Muscle of arm (tissue), 12 donors: ENCODE data around the gene MSMP. TPM values are rescaled to one million over a fixed set of nuclear protein-coding genes. Genes with fewer than 3 reads are reported as not detected.

Source experiments
- DNase-seq: peaks from one replicate; pipeline ENCODE4 v3.0.0-alpha.2; 2013
- polyA plus RNA-seq, 12 donors: library from polyadenylated mRNA; unstranded; fragments of 120-200 nt; gene quantifications; one replicate each; pipeline ENCODE4 v1.2.1, GENCODE V29; 2013; ENCODE audit not compliant: insufficient read length in 12 of 12

The MSMP gene
- polyA plus RNA-seq, 12 donors = 0.98 to 1.4 TPM; not detected in 10

- no peak for DNase-seq
Observed at GRCh38 chr9:35723908-35724307, 30.2 kb downstream of the MSMP start.

GRCh38 chr9:35723426-35723825 lies 30.6 kb downstream of the MSMP start:
- DNase-seq = no peak

- DNase-seq = no peak
Observed at GRCh38 chr9:35719546-35719945, 34.5 kb downstream of the MSMP start.

- DNase-seq = no peak
Observed at GRCh38 chr9:35718721-35719511, 35.2 kb downstream of the MSMP start.

- no peak for DNase-seq
Observed at GRCh38 chr9:35717132-35717870, 36.8 kb downstream of the MSMP start.

GRCh38 chr9:35716230-35716629 lies 37.8 kb downstream of the MSMP start:
- DNase-seq = no peak

GRCh38 chr9:35714579-35715252 lies 39.4 kb downstream of the MSMP start:
- no peak for DNase-seq

GRCh38 chr9:35714123-35714522 lies 40.0 kb downstream of the MSMP start:
- no peak for DNase-seq

GRCh38 chr9:35713578-35713977 lies 40.5 kb downstream of the MSMP start:
- DNase-seq = no peak

GRCh38 chr9:35712762-35713400 lies 41.2 kb downstream of the MSMP start:
- DNase-seq = no peak

GRCh38 chr9:35711501-35712428 lies 42.3 kb downstream of the MSMP start:
- DNase-seq = no peak

- no peak for DNase-seq
Observed at GRCh38 chr9:35710818-35711500, 43.1 kb downstream of the MSMP start.

GRCh38 chr9:35708146-35708545 lies 45.9 kb downstream of the MSMP start:
- DNase-seq = no peak

- DNase-seq = no peak
Observed at GRCh38 chr9:35706951-35707350, 47.1 kb downstream of the MSMP start.

- no peak for DNase-seq
Observed at GRCh38 chr9:35705836-35706430, 48.1 kb downstream of the MSMP start.

- no peak for DNase-seq
Observed at GRCh38 chr9:35705372-35705771, 48.7 kb downstream of the MSMP start.

GRCh38 chr9:35703906-35704672 lies 50.0 kb downstream of the MSMP start:
- DNase-seq = no peak
